H1 (cell line): ENCODE results near the gene SHISA8. TPM values are rescaled to one million over a fixed set of nuclear protein-coding genes. Genes with fewer than 3 reads are reported as not detected.

Experiments used
- CTCF ChIA-PET: fragments of 300-600 bp; sonication (Branson Sonifier 250); formaldehyde crosslinking; loops from one replicate; lab custom pipeline; 2021; ENCODE audit not compliant: partially characterized antibody; lab: Charles Lee
- POLR2A ChIA-PET: fragments of 300-600 bp; sonication (Branson Sonifier 250); formaldehyde crosslinking; loops from one replicate; lab custom pipeline; 2021; ENCODE audit warnings: inconsistent platforms; ENCODE audit not compliant: partially characterized antibody; lab: Charles Lee
- DNase-seq, 2 experiments: peaks; one replicate each; pipeline versions ENCODE4 v3.0.0 to v3.0.0-alpha.2; 2010 to 2022; ENCODE audit warnings: low spot score in 2 of 2, low read depth in 1 of 2, mixed read lengths in 1 of 2
- FAIRE-seq: peaks from 2 replicates; lab custom pipeline; 2011; peaks lifted over from hg19 to GRCh38; lab: Jason Lieb, UNC
- H2AFZ ChIP-seq: 2 replicates; pipeline ENCODE4 v1.8.1; 2012; ENCODE audit warnings: low read length, inconsistent platforms
- H2AK5ac ChIP-seq: 2 replicates; pipeline ENCODE4 v1.6.1; 2013; ENCODE audit warnings: low read depth, low read length
- H2BK120ac ChIP-seq: replicated peaks from 2 replicates; pipeline ENCODE3; 2013; ENCODE audit warnings: low read depth, low read length, inconsistent platforms
- H2BK12ac ChIP-seq: 2 replicates; pipeline ENCODE4 v1.6.1; 2013; ENCODE audit warnings: low read depth, low read length
- H2BK15ac ChIP-seq: 2 replicates; pipeline ENCODE4 v1.6.1; 2013; ENCODE audit warnings: low read length
- H2BK20ac ChIP-seq: 2 replicates; pipeline ENCODE4 v1.6.1; 2013; ENCODE audit warnings: low read length
- H2BK5ac ChIP-seq: 2 replicates; pipeline ENCODE4 v1.6.1; 2013; ENCODE audit warnings: low read depth, low read length
- H3K14ac ChIP-seq: 2 replicates; pipeline ENCODE4 v1.6.1; 2013; ENCODE audit warnings: inconsistent platforms; ENCODE audit not compliant: insufficient read length
- H3K18ac ChIP-seq: 2 replicates; pipeline ENCODE4 v1.6.1; 2013; ENCODE audit warnings: low read length; ENCODE audit errors: extremely low read depth
- H3K23ac ChIP-seq: 2 replicates; pipeline ENCODE4 v1.6.1; 2013; ENCODE audit warnings: inconsistent platforms; ENCODE audit not compliant: insufficient read length
- H3K23me2 ChIP-seq: 2 replicates; pipeline ENCODE4 v1.6.1; 2013; ENCODE audit warnings: low read depth, low read length
- H3K27ac ChIP-seq: 2 replicates; pipeline ENCODE4 v1.6.1; 2011; ENCODE audit warnings: low read depth, low read length, inconsistent platforms
- H3K27me3 ChIP-seq, 4 experiments: replicated peaks in 1 of 4; 1 replicate in 1 of 4; 2 replicates in 3 of 4; pipeline versions ENCODE4 v1.6.1 to v1.8.1; 2011 to 2013; ENCODE audit warnings: low read length in 3 of 4, mild to moderate bottlenecking in 3 of 4, inconsistent platforms in 2 of 4, mixed read lengths in 2 of 4, moderate library complexity in 1 of 4; ENCODE audit not compliant: control insufficient read depth in 3 of 4, insufficient read depth in 3 of 4; ENCODE audit errors: extremely low read depth in 1 of 4
- H3K36me3 ChIP-seq, 4 experiments: 2 replicates each; pipeline versions ENCODE4 v1.6.1 to v1.8.1; 2011 to 2013; ENCODE audit warnings: mild to moderate bottlenecking in 4 of 4, low read length in 3 of 4, moderate library complexity in 2 of 4, control low read depth in 1 of 4, inconsistent platforms in 1 of 4; ENCODE audit not compliant: insufficient read depth in 4 of 4, control insufficient read depth in 2 of 4
- H3K4ac ChIP-seq: replicated peaks from 2 replicates; pipeline ENCODE3; 2013; ENCODE audit warnings: low read length, low read depth, mixed read lengths, inconsistent platforms; ENCODE audit not compliant: insufficient read length
- H3K4me1 ChIP-seq, 4 experiments: replicated peaks in 1 of 4; 1 replicate in 1 of 4; 2 replicates in 3 of 4; pipeline versions ENCODE4 v1.6.1 to v1.8.1; 2011 to 2013; ENCODE audit warnings: low read length in 3 of 4, inconsistent platforms in 2 of 4, mixed read lengths in 1 of 4; ENCODE audit not compliant: insufficient read depth in 4 of 4, control insufficient read depth in 3 of 4
- H3K4me2 ChIP-seq, 2 experiments: 2 replicates each; pipeline versions ENCODE4 v1.6.1 to v1.8.1; 2011 to 2013; ENCODE audit warnings: low read depth in 2 of 2, low read length in 2 of 2, control low read depth in 1 of 2, inconsistent platforms in 1 of 2, mild to moderate bottlenecking in 1 of 2; ENCODE audit not compliant: insufficient read depth in 1 of 2
- H3K4me3 ChIP-seq, 4 experiments: fragments of 200-600, 300-600 bp in 1 of 4; sonication (generic), shearing (Covaris generic), sonication (Bioruptor Twin) in 1 of 4; 2 replicates each; pipeline versions ENCODE4 v1.5.1 to v1.8.1; 2011 to 2016; ENCODE audit warnings: low read length in 4 of 4, low read depth in 3 of 4, control low read depth in 2 of 4, inconsistent platforms in 2 of 4, mild to moderate bottlenecking in 2 of 4, mixed read lengths in 1 of 4, moderate library complexity in 1 of 4; ENCODE audit not compliant: insufficient read depth in 2 of 4; ENCODE audit errors: extremely low read depth in 1 of 4
- H3K56ac ChIP-seq: replicated peaks from 2 replicates; pipeline ENCODE3; 2013; ENCODE audit warnings: low read depth, mild to moderate bottlenecking, mixed read lengths, low read length, inconsistent platforms; ENCODE audit not compliant: insufficient read length
- H3K79me1 ChIP-seq: 2 replicates; pipeline ENCODE4 v1.6.1; 2013; ENCODE audit warnings: low read depth, low read length, control low read depth
- H3K79me2 ChIP-seq, 2 experiments: 2 replicates each; pipeline versions ENCODE4 v1.6.1 to v1.8.1; 2012 to 2013; ENCODE audit warnings: low read length in 2 of 2, mild to moderate bottlenecking in 2 of 2, inconsistent platforms in 1 of 2; ENCODE audit not compliant: insufficient read depth in 2 of 2, control insufficient read depth in 1 of 2
- H3K9ac ChIP-seq, 4 experiments: replicated peaks in 1 of 4; 1 replicate in 1 of 4; 2 replicates in 3 of 4; pipeline versions ENCODE4 v1.6.1 to v1.8.1; 2011 to 2013; ENCODE audit warnings: low read depth in 3 of 4, low read length in 3 of 4, control low read depth in 2 of 4, mild to moderate bottlenecking in 2 of 4, moderate library complexity in 2 of 4, inconsistent platforms in 1 of 4; ENCODE audit errors: extremely low read depth in 1 of 4
- H3K9me3 ChIP-seq, 2 experiments: 2 replicates each; pipeline versions ENCODE4 v1.6.1 to v1.8.1; 2012 to 2013; ENCODE audit warnings: mild to moderate bottlenecking in 2 of 2, moderate library complexity in 2 of 2, control low read depth in 1 of 2, inconsistent platforms in 1 of 2, low read depth in 1 of 2, low read length in 1 of 2, mixed read lengths in 1 of 2; ENCODE audit not compliant: insufficient read depth in 2 of 2
- H4K20me1 ChIP-seq, 2 experiments: replicated peaks in 1 of 2; 2 replicates each; pipeline versions ENCODE3 to v1.8.1; 2011 to 2013; ENCODE audit warnings: inconsistent platforms in 2 of 2, low read length in 2 of 2, mild to moderate bottlenecking in 1 of 2; ENCODE audit not compliant: insufficient read depth in 2 of 2, control insufficient read depth in 1 of 2
- H4K5ac ChIP-seq: 2 replicates; pipeline ENCODE4 v1.6.1; 2013; ENCODE audit warnings: low read length, low read depth, mixed read lengths, inconsistent platforms; ENCODE audit not compliant: insufficient read length
- H4K8ac ChIP-seq: 2 replicates; pipeline ENCODE4 v1.8.0; 2013; ENCODE audit warnings: mild to moderate bottlenecking, moderate library complexity, low read length, inconsistent platforms; ENCODE audit not compliant: insufficient read depth; ENCODE audit errors: extremely low read depth
- H4K91ac ChIP-seq: replicated peaks from 2 replicates; pipeline ENCODE3; 2013; ENCODE audit warnings: low read length, mixed read lengths, inconsistent platforms; ENCODE audit not compliant: insufficient read length
- BCL11A ChIP-seq, 2 experiments: IDR thresholded peaks; one replicate each; pipeline ENCODE4 v1.6.1; 2011; ENCODE audit warnings: low read depth in 2 of 2, low read length in 2 of 2, mild to moderate bottlenecking in 2 of 2
- BRCA1 ChIP-seq: IDR thresholded peaks from 2 replicates; pipeline ENCODE4 v1.6.1; 2012; ENCODE audit warnings: low read depth, low read length, improper control_type of control experiment
- EGR1 ChIP-seq: IDR thresholded peaks from 2 replicates; pipeline ENCODE4 v1.6.1; 2011; ENCODE audit warnings: low read depth, low read length, borderline replicate concordance
- MAX ChIP-seq: IDR thresholded peaks from 2 replicates; pipeline ENCODE4 v1.6.1; 2012; ENCODE audit warnings: inconsistent platforms
- SP2 ChIP-seq: IDR thresholded peaks from 2 replicates; pipeline ENCODE4 v1.6.1; 2012; ENCODE audit warnings: mild to moderate bottlenecking, low read length, inconsistent platforms
- TCF12 ChIP-seq: IDR thresholded peaks from 2 replicates; pipeline ENCODE4 v1.6.1; 2011; ENCODE audit warnings: low read depth, mild to moderate bottlenecking, low read length
- TEAD4 ChIP-seq: IDR thresholded peaks from 2 replicates; pipeline ENCODE4 v1.6.1; 2012; ENCODE audit warnings: low read depth, low read length, inconsistent platforms, mixed read lengths
- WGBS, 2 experiments: shearing (Covaris generic) in 1 of 2; methylation state at CpG; one replicate each; pipeline versions ENCODE4 v1.1.6 to v1.1.7; 2013 to 2015; ENCODE audit warnings: low lambda C conversion rate in 2 of 2, mixed read lengths in 2 of 2, inconsistent platforms in 1 of 2, low coverage in 1 of 2, missing lambda C conversion rate in 1 of 2; ENCODE audit not compliant: insufficient replicate concordance in 2 of 2, insufficient coverage in 1 of 2, insufficient read length in 1 of 2; ENCODE audit errors: extremely low coverage in 1 of 2, missing lambda C conversion rate in 1 of 2; 5-methylcytosine and 5-hydroxymethylcytosine counted together
- polyA plus RNA-seq, 7 experiments: library from polyadenylated mRNA; depleted of rRNA in 3 of 7; stranded (reverse) in 5 of 7; unstranded in 2 of 7; fragments of >200 nt in 5 of 7; fragments of 200-250 nt in 2 of 7; gene quantifications; 1 replicate in 5 of 7; 2 replicates in 1 of 7; 4 replicates in 1 of 7; pipeline versions ENCODE4 v1.2.1 to v1.2.3, GENCODE V29; 2011 to 2013; ENCODE audit warnings: missing spikeins in 2 of 7, mixed read lengths in 2 of 7
- total RNA-seq: library from RNA; stranded (reverse); fragmentation: NEBNext Ultra II Directional; extraction: Animal tissue kit (Norgen Biotek cat#: 25700); gene quantifications from 2 replicates; pipeline ENCODE4 v1.2.1, GENCODE V29; 2021

The SHISA8 gene
- total and polyA plus RNA-seq, 2 of the 8 experiments (the other 6 are each of a cell fraction or from before 2014, with no cell fraction given): 0.14 to 0.89 TPM

GRCh38 chr22:41922328-41922727 is 7.5 kb upstream of the SHISA8 start:
- Histone ChIP-seq H2BK120ac (no peak overlapping the region), H3K14ac (no peak overlapping the region), H3K23ac (no peak overlapping the region), H3K27me3 (peaks cover 20 to 79% (median 65%) of the 10 kb centered on the region in 4 experiments), H3K4me2 (no peak overlapping the region), H4K91ac (no peak overlapping the region), H2BK15ac (no peak overlapping the region), H2AFZ (no peak overlapping the region), H2AK5ac (no peak overlapping the region), H3K36me3 (no peaks in the 10 kb centered on the region), H4K5ac (no peak overlapping the region), H3K79me1 (no peaks in the 10 kb centered on the region), H3K4me1 (peaks cover 0 to 16% (median 12%) of the 10 kb centered on the region in 4 experiments; a peak in 6 of 7 replicates), H3K18ac (no peak overlapping the region), H3K9ac (no peak overlapping the region), H3K27ac (no peak overlapping the region), H3K79me2 (no peaks in the 10 kb centered on the region), H3K4ac (no peak overlapping the region), H2BK5ac (no peak overlapping the region), H2BK20ac (no peak overlapping the region), H3K23me2 (peaks cover 8% of the 10 kb centered on the region; the same call in 1 of the 2 replicates), H4K20me1 (peaks cover 0 to 6% of the 10 kb centered on the region in 2 experiments), H2BK12ac (no peak overlapping the region), H4K8ac (no peak overlapping the region), H3K56ac (no peak overlapping the region), H3K9me3 (no peaks in the 10 kb centered on the region), H3K4me3 (no peak overlapping the region)
- POLR2A ChIA-PET: interaction anchor here (0.7 to 1.2 kb wide), 2 partner anchors 14 to 24 kb away, joined by 3 to 5 read pairs; no protein-coding TSS in a partner anchor
- DNase-seq (no peak), FAIRE-seq (no peak)
- CTCF ChIA-PET: interaction anchor here (0.6 to 4.9 kb wide), 5 partner anchors 10 to 238 kb away, joined by 3 to 22 read pairs (median 3); partner anchors contain the start of genes MEI1 and WBP2NL
- no peak for TF ChIP-seq MAX
- no peak for TF ChIP-seq TCF12
- no peak for TF ChIP-seq SP2
- TF ChIP-seq BCL11A (IDR thresholded peaks at IDR 0.05; ENCODE audit: low read depth in 2 of 2, low read length in 2 of 2): no peak
- no peak for TF ChIP-seq EGR1
- TF ChIP-seq TEAD4: no peak
- TF ChIP-seq BRCA1: no peak
- WGBS, 2 experiments: 82% methylated on average over 5 of the region's 5 CpGs; no CpG with 5 or more reads in 1 of the 2 experiments
